Measurements from ENCODE around the gene ST3GAL4. TPM values are rescaled to one million over a fixed set of nuclear protein-coding genes. Genes with fewer than 3 reads are reported as not detected.
A peak's percentile ranks its signal among the peaks of the same experiment; 100 is the strongest.
"Not testable (repeated sequence)": the region's sequence is repeated elsewhere in the genome, so short reads cannot be mapped to it uniquely, and the experiment has no call there.

Gene ST3GAL4
- total RNA-seq, 6 experiments from 2014 or later = 7.0 to 25.6 (median 17.5) TPM

DNA sequence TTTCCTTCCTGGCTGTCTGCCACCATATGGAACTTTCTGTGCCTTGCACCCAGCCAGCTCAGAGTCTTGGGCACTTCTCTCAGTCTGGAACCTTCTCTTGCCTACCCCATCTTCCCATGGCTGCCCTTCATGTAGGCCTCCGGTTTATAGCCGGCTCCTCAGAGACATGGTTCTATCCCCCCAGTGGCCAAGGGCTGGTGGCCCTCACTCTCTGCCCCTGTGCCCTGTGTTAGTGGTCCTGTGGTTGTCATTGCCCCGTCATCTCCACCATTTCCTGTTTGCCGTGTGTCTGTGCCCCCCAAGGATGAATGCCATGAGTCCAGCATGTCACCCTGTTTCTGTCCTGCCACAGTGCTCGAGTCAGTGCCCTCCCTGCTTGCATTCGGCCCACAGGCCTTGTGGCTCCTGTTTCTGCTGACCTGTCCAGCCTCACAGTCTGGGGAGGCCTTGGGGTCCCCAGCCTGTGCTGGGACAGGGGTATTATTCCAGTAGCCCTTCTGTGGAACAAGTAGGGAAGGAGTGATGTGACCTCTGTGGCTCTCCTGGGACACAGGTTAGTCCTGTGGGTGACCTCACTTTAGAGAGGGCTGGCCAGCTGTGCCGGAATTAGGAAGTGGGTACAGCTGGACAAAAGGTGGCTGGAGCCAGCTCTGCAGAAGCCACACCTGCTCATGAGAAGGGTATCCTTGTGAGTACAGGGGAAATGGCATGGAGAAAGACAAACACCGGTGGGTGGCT, 30.7 kb downstream of the ST3GAL4 start:
- 57% methylated on average over 7 of the region's 8 CpGs for WGBS (ENCODE audit: insufficient coverage, low coverage, low lambda C conversion rate, missing lambda C conversion rate)
- peak in 1 of 4 donors; percentile 55 for ATAC-seq
- H3K27me3 ChIP-seq = no peaks in the 10 kb centered on the region
- peak overlapping the region; percentile 10 to 31 (median 18) for H3K27ac ChIP-seq
- H3K4me1 ChIP-seq = peaks cover 0 to 22% (median 8%) of the 10 kb centered on the region in 4 donors
- no peaks in the 10 kb centered on the region for H3K9me3 ChIP-seq
- intact Hi-C loops (cut with DNase I) = no loop called here
- no peak for DNase-seq
- no peak overlapping the region for H3K4me3 ChIP-seq
- TF ChIP-seq POLR2A (IDR thresholded peaks at IDR 0.05) = no peak
- TF ChIP-seq, protein P1, sequence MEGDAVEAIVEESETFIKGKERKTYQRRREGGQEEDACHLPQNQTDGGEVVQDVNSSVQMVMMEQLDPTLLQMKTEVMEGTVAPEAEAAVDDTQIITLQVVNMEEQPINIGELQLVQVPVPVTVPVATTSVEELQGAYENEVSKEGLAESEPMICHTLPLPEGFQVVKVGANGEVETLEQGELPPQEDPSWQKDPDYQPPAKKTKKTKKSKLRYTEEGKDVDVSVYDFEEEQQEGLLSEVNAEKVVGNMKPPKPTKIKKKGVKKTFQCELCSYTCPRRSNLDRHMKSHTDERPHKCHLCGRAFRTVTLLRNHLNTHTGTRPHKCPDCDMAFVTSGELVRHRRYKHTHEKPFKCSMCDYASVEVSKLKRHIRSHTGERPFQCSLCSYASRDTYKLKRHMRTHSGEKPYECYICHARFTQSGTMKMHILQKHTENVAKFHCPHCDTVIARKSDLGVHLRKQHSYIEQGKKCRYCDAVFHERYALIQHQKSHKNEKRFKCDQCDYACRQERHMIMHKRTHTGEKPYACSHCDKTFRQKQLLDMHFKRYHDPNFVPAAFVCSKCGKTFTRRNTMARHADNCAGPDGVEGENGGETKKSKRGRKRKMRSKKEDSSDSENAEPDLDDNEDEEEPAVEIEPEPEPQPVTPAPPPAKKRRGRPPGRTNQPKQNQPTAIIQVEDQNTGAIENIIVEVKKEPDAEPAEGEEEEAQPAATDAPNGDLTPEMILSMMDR (IDR thresholded peaks at IDR 0.05) = no peak
- H3K36me3 ChIP-seq = no peaks in the 10 kb centered on the region

DNA sequence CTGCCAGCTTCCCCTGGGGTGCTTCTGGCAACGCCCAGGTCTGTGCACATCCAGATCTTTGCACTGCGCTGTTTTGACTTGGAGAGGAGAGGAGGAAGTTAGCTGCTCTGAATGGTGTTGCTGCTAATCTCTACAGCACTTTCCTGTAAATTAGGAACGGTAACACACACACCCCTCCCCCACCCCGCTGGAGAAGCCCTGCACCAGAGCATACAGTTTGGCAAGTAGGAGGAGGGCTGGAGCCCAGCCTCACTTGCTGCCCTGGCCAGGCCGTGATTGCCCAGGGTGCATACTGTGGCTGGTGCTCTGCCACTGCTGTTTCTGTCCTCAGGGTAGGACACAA, 31.2 kb downstream of the ST3GAL4 start:
- intact Hi-C loops (cut with DNase I); H3K36me3 ChIP-seq; H3K27me3 ChIP-seq; H3K9me3 ChIP-seq; H3K4me3 ChIP-seq: not testable (repeated sequence)
- ATAC-seq (peak; percentile 73 to 79 (median 75)), DNase-seq (peak; percentile 64 to 87 (median 68))
- H3K4me1 ChIP-seq = peaks cover 0 to 22% (median 8%) of the 10 kb centered on the region in 4 donors
- WGBS (ENCODE audit: insufficient coverage, low coverage, low lambda C conversion rate, missing lambda C conversion rate) = 4% methylated on average over 3 of the region's 5 CpGs
- H3K27ac ChIP-seq = peak overlapping the region in 1 of 3 donors; percentile 10

DNA sequence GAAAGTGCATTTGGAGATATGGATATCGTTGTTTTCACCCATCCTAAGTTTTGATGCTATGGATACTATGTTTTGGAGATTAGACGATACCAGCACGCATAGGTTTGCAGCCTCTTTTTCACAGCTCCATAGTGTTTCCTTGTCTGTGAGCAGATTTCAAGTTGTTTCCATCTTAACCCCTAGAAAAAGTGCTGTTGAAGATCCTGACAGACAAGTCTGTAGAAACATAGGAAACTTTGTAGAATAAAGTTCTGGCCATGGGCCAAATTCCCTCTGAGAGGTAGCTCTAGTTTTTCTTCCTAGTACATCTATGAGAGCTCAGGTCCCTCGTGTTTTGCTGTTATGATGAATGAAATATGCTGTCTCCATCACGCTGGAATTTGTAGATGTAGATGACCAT, 32.4 kb downstream of the ST3GAL4 start:
- 80% methylated on average over 4 of the region's 5 CpGs for WGBS (ENCODE audit: insufficient coverage, low coverage, low lambda C conversion rate, missing lambda C conversion rate)
- intact Hi-C loops (cut with DNase I) = no loop called here
- no peak for TF ChIP-seq POLR2A (IDR thresholded peaks at IDR 0.05)
- TF ChIP-seq, protein P1 (IDR thresholded peaks at IDR 0.05) = no peak

DNA sequence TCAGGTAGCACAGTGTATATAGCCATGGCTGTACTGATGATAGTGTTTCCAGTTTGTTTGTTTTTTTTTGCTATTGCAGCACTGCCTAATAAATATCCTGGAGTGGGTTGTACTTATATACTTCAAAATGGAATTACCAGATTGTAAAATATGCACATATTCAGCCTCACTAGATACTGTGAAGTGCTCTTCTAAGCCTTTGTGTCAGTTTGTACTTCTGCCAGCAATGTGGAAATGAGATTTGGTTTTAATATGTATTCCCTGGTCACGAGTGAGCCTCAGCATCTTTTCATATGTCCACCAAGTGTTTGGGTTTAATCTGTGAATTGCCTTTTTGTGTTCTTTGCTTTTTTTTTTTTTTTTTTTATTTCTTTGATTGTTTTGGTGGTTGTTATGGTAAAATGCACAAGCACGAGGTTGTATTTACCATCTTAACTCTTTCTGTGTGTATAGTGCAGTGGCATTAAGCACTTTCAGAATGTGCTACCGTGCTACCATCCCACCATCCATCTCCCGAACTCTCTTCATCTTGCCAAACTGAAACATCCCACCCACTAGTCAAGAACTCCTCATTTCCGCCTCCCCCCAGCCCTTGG, 34.9 kb downstream of the ST3GAL4 start:
- TF ChIP-seq POLR2A (IDR thresholded peaks at IDR 0.05) = no peak
- TF ChIP-seq, protein P1 (IDR thresholded peaks at IDR 0.05) = no peak
- peaks cover 0 to 24% (median 8%) of the 10 kb centered on the region in 4 donors for H3K4me1 ChIP-seq
- H3K27ac ChIP-seq = no peak overlapping the region
- DNase-seq (no peak), ATAC-seq (no peak)
- H3K4me3 ChIP-seq = no peak overlapping the region
- H3K36me3 ChIP-seq = no peaks in the 10 kb centered on the region
- intact Hi-C loops (cut with DNase I) = loop anchor here in 1 of 2 donors (10.0 kb wide), 1 partner anchor 56 kb away; no protein-coding TSS in a partner anchor
- no peaks in the 10 kb centered on the region for H3K9me3 ChIP-seq
- H3K27me3 ChIP-seq = no peaks in the 10 kb centered on the region
- 85% methylated on average over 3 of the region's 5 CpGs for WGBS (ENCODE audit: insufficient coverage, low coverage, low lambda C conversion rate, missing lambda C conversion rate)

More for the DNA sequence above, 32.4 kb downstream of the ST3GAL4 start:
- DNase-seq = no peak
- H3K27me3 ChIP-seq = no peaks in the 10 kb centered on the region
- no peak overlapping the region for H3K27ac ChIP-seq
- no peaks in the 10 kb centered on the region for H3K36me3 ChIP-seq
- ATAC-seq = no peak
- peaks cover 0 to 28% (median 8%) of the 10 kb centered on the region in 4 donors for H3K4me1 ChIP-seq
- no peaks in the 10 kb centered on the region for H3K9me3 ChIP-seq
- no peak overlapping the region for H3K4me3 ChIP-seq

Data from right lobe of liver (tissue), 6 donors.